Ishikawa (cell line): ENCODE results near the gene ANXA7.

Source experiments
- CEBPB ChIP-seq: IDR thresholded peaks from 2 replicates; pipeline ENCODE4 v1.6.1; 2012
- CREB1 ChIP-seq: IDR thresholded peaks from 2 replicates; pipeline ENCODE4 v1.6.1; 2012; ENCODE audit warnings: low read depth
- EGR1 ChIP-seq: IDR thresholded peaks from 2 replicates; pipeline ENCODE4 v1.6.1; 2012
- EP300 ChIP-seq: IDR thresholded peaks from 2 replicates; pipeline ENCODE4 v1.6.1; 2012; ENCODE audit warnings: borderline replicate concordance
- FOXM1 ChIP-seq: IDR thresholded peaks from 2 replicates; pipeline ENCODE4 v1.6.1; 2012; ENCODE audit warnings: low read depth, borderline replicate concordance
- MAX ChIP-seq: IDR thresholded peaks from 2 replicates; pipeline ENCODE4 v1.6.1; 2012
- NFIC ChIP-seq: IDR thresholded peaks from 2 replicates; pipeline ENCODE4 v1.6.1; 2012
- RAD21 ChIP-seq: IDR thresholded peaks from 2 replicates; pipeline ENCODE4 v1.6.1; 2012; ENCODE audit warnings: low read depth
- TAF1 ChIP-seq: IDR thresholded peaks from 2 replicates; pipeline ENCODE4 v1.6.1; 2012; ENCODE audit warnings: low read depth, mild to moderate bottlenecking
- TCF12 ChIP-seq: IDR thresholded peaks from 2 replicates; pipeline ENCODE4 v1.6.1; 2012; ENCODE audit warnings: low read depth
- TEAD4 ChIP-seq: IDR thresholded peaks from 2 replicates; pipeline ENCODE4 v1.6.1; 2012
- USF1 ChIP-seq: IDR thresholded peaks from 2 replicates; pipeline ENCODE4 v1.6.1; 2012
- YY1 ChIP-seq: IDR thresholded peaks from 2 replicates; pipeline ENCODE4 v1.6.1; 2012; ENCODE audit warnings: low read depth
- ZBTB7A ChIP-seq: IDR thresholded peaks from 2 replicates; pipeline ENCODE4 v1.6.1; 2012; ENCODE audit warnings: low read depth
- TF ChIP-seq, protein P1 (sequence below): IDR thresholded peaks from 2 replicates; pipeline ENCODE4 v1.6.1; 2012; ENCODE audit warnings: low read depth, mild to moderate bottlenecking

The ANXA7 gene

DNA sequence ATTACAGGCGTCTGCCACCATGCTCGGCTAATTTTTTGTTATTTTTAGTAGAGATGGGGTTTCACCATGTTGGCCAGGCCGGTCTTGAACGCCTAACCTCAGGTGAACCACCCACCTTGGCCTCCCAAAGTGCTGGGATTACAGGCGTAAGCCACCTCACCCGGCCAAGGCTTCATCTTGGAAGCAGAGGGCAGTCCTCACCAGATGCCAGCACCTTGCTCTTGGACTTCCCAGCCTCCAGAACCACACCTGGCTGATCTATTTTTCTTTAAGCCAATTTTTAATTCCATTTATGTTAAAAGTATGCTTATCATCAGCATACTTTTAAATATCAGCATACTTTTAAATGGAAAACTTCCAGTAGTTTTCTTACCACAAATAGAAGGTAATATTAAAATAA, 12.2 kb downstream of the ANXA7 start:
- no peak for TF ChIP-seq EP300
- no peak for TF ChIP-seq RAD21
- TF ChIP-seq, protein P1, sequence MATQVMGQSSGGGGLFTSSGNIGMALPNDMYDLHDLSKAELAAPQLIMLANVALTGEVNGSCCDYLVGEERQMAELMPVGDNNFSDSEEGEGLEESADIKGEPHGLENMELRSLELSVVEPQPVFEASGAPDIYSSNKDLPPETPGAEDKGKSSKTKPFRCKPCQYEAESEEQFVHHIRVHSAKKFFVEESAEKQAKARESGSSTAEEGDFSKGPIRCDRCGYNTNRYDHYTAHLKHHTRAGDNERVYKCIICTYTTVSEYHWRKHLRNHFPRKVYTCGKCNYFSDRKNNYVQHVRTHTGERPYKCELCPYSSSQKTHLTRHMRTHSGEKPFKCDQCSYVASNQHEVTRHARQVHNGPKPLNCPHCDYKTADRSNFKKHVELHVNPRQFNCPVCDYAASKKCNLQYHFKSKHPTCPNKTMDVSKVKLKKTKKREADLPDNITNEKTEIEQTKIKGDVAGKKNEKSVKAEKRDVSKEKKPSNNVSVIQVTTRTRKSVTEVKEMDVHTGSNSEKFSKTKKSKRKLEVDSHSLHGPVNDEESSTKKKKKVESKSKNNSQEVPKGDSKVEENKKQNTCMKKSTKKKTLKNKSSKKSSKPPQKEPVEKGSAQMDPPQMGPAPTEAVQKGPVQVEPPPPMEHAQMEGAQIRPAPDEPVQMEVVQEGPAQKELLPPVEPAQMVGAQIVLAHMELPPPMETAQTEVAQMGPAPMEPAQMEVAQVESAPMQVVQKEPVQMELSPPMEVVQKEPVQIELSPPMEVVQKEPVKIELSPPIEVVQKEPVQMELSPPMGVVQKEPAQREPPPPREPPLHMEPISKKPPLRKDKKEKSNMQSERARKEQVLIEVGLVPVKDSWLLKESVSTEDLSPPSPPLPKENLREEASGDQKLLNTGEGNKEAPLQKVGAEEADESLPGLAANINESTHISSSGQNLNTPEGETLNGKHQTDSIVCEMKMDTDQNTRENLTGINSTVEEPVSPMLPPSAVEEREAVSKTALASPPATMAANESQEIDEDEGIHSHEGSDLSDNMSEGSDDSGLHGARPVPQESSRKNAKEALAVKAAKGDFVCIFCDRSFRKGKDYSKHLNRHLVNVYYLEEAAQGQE: no peak
- no peak for TF ChIP-seq USF1
- TF ChIP-seq FOXM1: no peak
- no peak for TF ChIP-seq MAX
- no peak for TF ChIP-seq YY1
- TF ChIP-seq CEBPB: no peak
- TF ChIP-seq ZBTB7A: no peak
- TF ChIP-seq CREB1: no peak
- no peak for TF ChIP-seq TEAD4
- no peak for TF ChIP-seq TCF12
- no peak for TF ChIP-seq NFIC
- TF ChIP-seq EGR1: no peak
- no peak for TF ChIP-seq TAF1

- TF ChIP-seq EP300 (no peak), NFIC (no peak), TCF12 (no peak), CREB1 (no peak), RAD21 (no peak), ZBTB7A (no peak), TEAD4 (no peak), YY1 (no peak), MAX (no peak), EGR1 (no peak)
- TF ChIP-seq, protein P1: no peak
Observed at GRCh38 chr10:73399063-73399462, 14.8 kb downstream of the ANXA7 start.

DNA sequence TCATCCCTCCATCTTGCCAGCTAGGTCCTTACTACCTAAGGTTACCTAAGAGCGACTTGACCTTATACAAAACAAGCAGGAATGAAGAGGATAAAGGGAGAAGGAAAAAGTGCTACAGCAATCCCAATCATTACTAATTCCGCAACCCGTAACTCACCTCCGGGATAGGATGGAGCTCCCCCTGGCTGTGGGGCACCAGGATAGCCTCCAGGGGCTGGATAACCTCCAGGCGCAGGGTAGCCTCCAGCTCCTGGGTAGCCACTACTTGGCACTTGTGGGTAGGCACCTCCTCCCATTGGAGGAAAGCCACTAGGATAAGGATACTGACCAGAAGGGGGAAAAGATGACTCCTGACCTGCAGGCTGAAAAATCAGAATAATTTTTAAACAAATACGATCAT, 15.8 kb downstream of the ANXA7 start:
- TF ChIP-seq TEAD4 (no peak), RAD21 (0 out of 2 replicates have a peak, but pooled peaks have one; percentile 17)

GRCh38 chr10:73388228-73388627, 25.6 kb downstream of the ANXA7 start:
- TF ChIP-seq CEBPB (no peak), RAD21 (no peak), MAX (no peak), NFIC (no peak), EP300 (no peak), ZBTB7A (no peak), FOXM1 (no peak), EGR1 (no peak), TCF12 (no peak), CREB1 (no peak), YY1 (no peak), TEAD4 (no peak), TAF1 (no peak), USF1 (no peak)
- TF ChIP-seq, protein P1: no peak

DNA sequence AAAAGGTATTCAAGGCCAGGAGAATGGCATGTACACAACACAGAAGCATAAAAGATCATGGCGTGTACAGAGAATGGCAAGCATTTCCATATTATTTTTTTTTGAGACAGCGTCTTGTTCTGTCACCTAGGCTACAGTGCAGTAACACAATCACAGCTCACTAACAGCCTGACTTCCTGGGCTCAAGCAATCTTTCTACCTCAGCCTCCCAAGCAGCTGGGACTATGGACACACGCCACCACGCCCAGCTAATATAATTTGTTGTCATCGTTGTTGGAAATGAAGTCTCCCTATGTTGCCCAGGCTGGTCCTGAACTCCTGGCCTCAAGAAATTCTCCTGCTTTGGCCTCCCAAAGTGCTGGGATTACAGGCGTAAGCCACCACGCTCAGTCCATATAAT, 27.3 kb downstream of the ANXA7 start:
- TF ChIP-seq EGR1: no peak
- TF ChIP-seq MAX: no peak
- TF ChIP-seq RAD21: no peak
- TF ChIP-seq NFIC: no peak
